Measurements from ENCODE around the gene SLC8B1.

GRCh38 chr12:113260636-113261300 is 74.1 kb downstream of the SLC8B1 start:
- TF ChIP-seq POLR2AphosphoS5 (IDR thresholded peaks at IDR 0.05; ENCODE audit: borderline replicate concordance, low read depth, low read length), result no peak
- no peak for TF ChIP-seq EZH2 (IDR thresholded peaks at IDR 0.05)
- TF ChIP-seq FOXP2 (optimal IDR thresholded peaks at IDR 0.05; ENCODE audit: control extremely low read depth, extremely low read length, insufficient read depth), result no peak
